ENCODE data around the gene CXCR2.
"Not testable (repeated sequence)": the region's sequence is repeated elsewhere in the genome, so short reads cannot be mapped to it uniquely, and the experiment has no call there.

Gene CXCR2

DNA sequence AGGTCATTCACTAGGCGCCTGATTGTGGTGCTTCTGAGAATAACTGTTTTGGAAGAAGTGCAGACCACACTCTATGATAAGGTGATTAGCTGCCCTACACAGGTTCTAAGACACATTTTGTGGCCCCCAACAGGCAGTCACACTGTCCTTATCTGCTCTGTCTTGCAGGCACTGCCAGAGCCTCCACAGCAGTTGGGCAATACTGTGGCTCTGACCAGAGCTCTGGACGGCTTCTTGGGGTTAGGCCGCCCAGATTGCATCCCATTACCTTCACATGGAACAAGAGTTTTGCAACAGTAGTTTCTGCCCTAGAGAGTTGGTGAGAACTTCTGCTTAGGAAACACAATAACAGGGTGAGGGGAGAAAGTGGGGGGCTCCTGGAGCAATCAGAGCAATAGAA, 34.1 kb upstream of the CXCR2 start:
- Histone ChIP-seq H3K36me3 (ENCODE audit: control insufficient read depth in 1 of 2, insufficient read depth in 2 of 2, low read length in 2 of 2) (no peaks in the 10 kb centered on the region), H3K9ac (ENCODE audit: low read depth in 1 of 2, low read length in 2 of 2) (no peak overlapping the region), H3K27ac (ENCODE audit: low read depth, low read length) (no peak overlapping the region), H3K4me3 (ENCODE audit: low read depth in 1 of 2, low read length in 2 of 2) (no peak overlapping the region), H3K9me3 (ENCODE audit: control insufficient read depth in 1 of 2, low read length in 2 of 2) (peaks cover 0 to under 1% of the 10 kb centered on the region in 2 donors), H3K4me1 (ENCODE audit: control insufficient read depth in 1 of 2, insufficient read depth in 2 of 2, low read length in 2 of 2) (no peaks in the 10 kb centered on the region), H3K27me3 (ENCODE audit: control insufficient read depth in 1 of 2, insufficient read depth in 2 of 2, low read length in 2 of 2) (no peaks in the 10 kb centered on the region)

DNA sequence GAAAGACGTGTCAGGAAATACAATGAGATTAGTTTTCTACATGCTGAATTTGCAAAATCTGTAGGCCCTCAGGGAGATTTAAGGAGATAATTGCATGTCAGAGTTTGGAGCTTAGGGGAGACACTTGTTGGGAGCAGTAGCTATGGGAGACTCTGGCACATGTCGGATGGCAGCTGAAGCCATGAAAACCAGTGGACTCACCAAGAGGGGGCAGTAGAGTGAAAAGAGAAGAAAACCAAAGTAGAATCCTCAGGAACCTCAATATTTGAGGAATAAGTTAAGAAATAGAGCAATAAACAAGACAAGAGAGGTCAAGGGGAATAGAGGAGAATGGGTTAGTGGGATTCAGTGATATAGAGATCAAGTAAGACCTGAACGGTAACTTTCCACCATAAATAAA, 31.9 kb upstream of the CXCR2 start:
- Histone ChIP-seq H3K4me1 (ENCODE audit: control insufficient read depth in 1 of 2, insufficient read depth in 2 of 2, low read length in 2 of 2) (no peaks in the 10 kb centered on the region), H3K36me3 (ENCODE audit: control insufficient read depth in 1 of 2, insufficient read depth in 2 of 2, low read length in 2 of 2) (no peaks in the 10 kb centered on the region), H3K9me3 (ENCODE audit: control insufficient read depth in 1 of 2, low read length in 2 of 2) (no peaks in the 10 kb centered on the region), H3K9ac (ENCODE audit: low read depth in 1 of 2, low read length in 2 of 2) (no peak overlapping the region), H3K27ac (ENCODE audit: low read depth, low read length) (no peak overlapping the region), H3K27me3 (ENCODE audit: control insufficient read depth in 1 of 2, insufficient read depth in 2 of 2, low read length in 2 of 2) (no peaks in the 10 kb centered on the region), H3K4me3 (ENCODE audit: low read depth in 1 of 2, low read length in 2 of 2) (no peak overlapping the region)

DNA sequence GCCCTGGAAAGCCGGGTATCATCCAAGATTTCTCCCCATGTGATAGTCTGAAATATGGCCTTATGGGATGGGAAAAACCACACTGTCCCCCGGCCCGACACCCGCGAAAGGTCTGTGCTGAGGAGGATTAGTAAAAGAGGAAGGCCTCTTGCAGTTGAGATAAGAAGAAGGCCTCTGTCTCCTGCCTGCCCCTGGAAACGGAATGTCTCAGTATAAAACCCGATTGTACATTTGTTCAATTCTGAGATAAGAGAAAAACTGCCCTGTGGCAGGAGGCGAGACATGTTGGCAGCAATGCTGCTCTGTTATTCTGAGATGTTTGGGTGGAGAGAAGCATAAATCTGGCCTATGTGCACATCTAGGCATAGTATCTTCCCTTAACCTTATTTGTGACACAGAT, 30.0 kb upstream of the CXCR2 start:
- H3K4me1 ChIP-seq (ENCODE audit: control insufficient read depth in 1 of 2, insufficient read depth in 2 of 2, low read length in 2 of 2) = no peaks in the 10 kb centered on the region
- H3K9ac ChIP-seq (ENCODE audit: low read depth in 1 of 2, low read length in 2 of 2) = no peak overlapping the region
- H3K36me3 ChIP-seq (ENCODE audit: control insufficient read depth in 1 of 2, insufficient read depth in 2 of 2, low read length in 2 of 2) = no peaks in the 10 kb centered on the region
- H3K4me3 ChIP-seq (ENCODE audit: low read depth in 1 of 2, low read length in 2 of 2) = no peak overlapping the region
- H3K27me3 ChIP-seq (ENCODE audit: control insufficient read depth in 1 of 2, insufficient read depth in 2 of 2, low read length in 2 of 2) = no peaks in the 10 kb centered on the region
- H3K9me3 ChIP-seq (ENCODE audit: control insufficient read depth in 1 of 2, low read length in 2 of 2) = no peaks in the 10 kb centered on the region
- H3K27ac ChIP-seq (ENCODE audit: low read depth, low read length) = no peak overlapping the region

DNA sequence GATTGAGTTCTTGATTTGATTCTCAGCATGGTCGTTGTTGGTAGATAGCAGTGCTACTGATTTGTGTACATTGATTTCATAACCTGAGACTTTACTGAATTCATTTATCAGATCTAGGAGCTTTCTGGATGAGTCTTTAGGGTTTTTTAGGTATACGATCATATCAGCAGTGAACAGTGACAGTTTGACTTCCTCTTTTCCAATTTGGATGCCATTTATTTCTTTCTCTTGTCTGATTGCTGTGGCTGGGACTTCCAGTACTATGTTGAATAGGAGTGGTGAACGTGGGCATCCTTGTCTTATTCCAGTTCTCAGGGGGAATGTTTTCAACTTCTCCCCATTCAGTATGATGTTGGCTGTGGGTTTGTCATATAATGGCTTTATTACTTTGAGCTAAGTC, 27.9 kb upstream of the CXCR2 start:
- H3K36me3 ChIP-seq (ENCODE audit: control insufficient read depth in 1 of 2, insufficient read depth in 2 of 2, low read length in 2 of 2) = no peaks in the 10 kb centered on the region
- H3K9me3 ChIP-seq (ENCODE audit: control insufficient read depth in 1 of 2, low read length in 2 of 2) = no peaks in the 10 kb centered on the region
- H3K4me1 ChIP-seq (ENCODE audit: control insufficient read depth in 1 of 2, insufficient read depth in 2 of 2, low read length in 2 of 2) = no peaks in the 10 kb centered on the region
- H3K27ac ChIP-seq (ENCODE audit: low read depth, low read length) = no peak overlapping the region
- H3K27me3 ChIP-seq (ENCODE audit: control insufficient read depth in 1 of 2, insufficient read depth in 2 of 2, low read length in 2 of 2) = no peaks in the 10 kb centered on the region
- no peak overlapping the region for H3K9ac ChIP-seq (ENCODE audit: low read depth in 1 of 2, low read length in 2 of 2)
- no peak overlapping the region for H3K4me3 ChIP-seq (ENCODE audit: low read depth in 1 of 2, low read length in 2 of 2)

DNA sequence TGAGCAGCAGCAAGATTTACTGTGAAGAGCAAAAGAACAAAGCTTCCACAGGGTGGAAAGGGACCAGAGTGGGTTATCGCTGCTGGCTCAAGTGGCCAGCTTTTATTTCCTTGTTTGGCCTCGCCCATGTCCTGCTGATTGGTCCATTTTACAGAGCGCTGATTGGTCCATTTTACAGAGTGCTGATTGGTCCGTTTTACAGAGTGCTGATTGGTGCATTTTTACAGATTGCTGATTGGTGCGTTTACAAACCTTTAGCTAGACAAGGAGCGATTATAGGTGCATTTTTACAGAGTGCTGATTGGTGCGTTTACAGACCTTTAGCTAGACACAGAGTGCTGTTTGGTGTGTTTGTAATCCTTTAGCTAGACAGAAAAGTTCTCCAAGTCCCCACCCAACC, 17.0 kb upstream of the CXCR2 start:
- H3K9me3 ChIP-seq (ENCODE audit: control insufficient read depth in 1 of 2, low read length in 2 of 2); H3K27me3 ChIP-seq (ENCODE audit: control insufficient read depth in 1 of 2, insufficient read depth in 2 of 2, low read length in 2 of 2); H3K9ac ChIP-seq (ENCODE audit: low read depth in 1 of 2, low read length in 2 of 2); H3K36me3 ChIP-seq (ENCODE audit: control insufficient read depth in 1 of 2, insufficient read depth in 2 of 2, low read length in 2 of 2); H3K4me1 ChIP-seq (ENCODE audit: control insufficient read depth in 1 of 2, insufficient read depth in 2 of 2, low read length in 2 of 2); H3K27ac ChIP-seq (ENCODE audit: low read depth, low read length); H3K4me3 ChIP-seq (ENCODE audit: low read depth in 1 of 2, low read length in 2 of 2): not testable (repeated sequence)

DNA sequence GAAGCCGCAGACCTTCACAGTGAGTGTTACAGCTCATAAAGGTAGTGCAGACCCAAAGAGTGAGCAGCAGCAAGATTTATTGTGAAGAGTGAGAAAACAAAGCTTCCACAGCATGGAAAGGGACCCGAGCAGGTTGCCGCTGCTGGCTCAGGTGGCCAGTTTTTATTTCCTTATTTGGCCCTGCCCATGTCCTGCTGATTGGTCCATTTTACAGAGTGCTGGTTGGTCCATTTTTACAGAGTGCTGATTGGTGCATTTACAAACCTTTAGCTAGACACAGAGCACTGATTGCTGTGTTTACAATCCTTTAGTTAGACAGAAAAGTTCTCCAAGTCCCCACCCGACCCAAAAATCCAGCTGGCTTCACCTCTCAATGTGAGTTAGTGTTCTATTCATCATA, 4.0 kb upstream of the CXCR2 start:
- not testable (repeated sequence) for H3K36me3 ChIP-seq (ENCODE audit: control insufficient read depth in 1 of 2, insufficient read depth in 2 of 2, low read length in 2 of 2); H3K27me3 ChIP-seq (ENCODE audit: control insufficient read depth in 1 of 2, insufficient read depth in 2 of 2, low read length in 2 of 2); H3K4me1 ChIP-seq (ENCODE audit: control insufficient read depth in 1 of 2, insufficient read depth in 2 of 2, low read length in 2 of 2); H3K9ac ChIP-seq (ENCODE audit: low read depth in 1 of 2, low read length in 2 of 2); H3K4me3 ChIP-seq (ENCODE audit: low read depth in 1 of 2, low read length in 2 of 2); H3K9me3 ChIP-seq (ENCODE audit: control insufficient read depth in 1 of 2, low read length in 2 of 2); H3K27ac ChIP-seq (ENCODE audit: low read depth, low read length)

DNA sequence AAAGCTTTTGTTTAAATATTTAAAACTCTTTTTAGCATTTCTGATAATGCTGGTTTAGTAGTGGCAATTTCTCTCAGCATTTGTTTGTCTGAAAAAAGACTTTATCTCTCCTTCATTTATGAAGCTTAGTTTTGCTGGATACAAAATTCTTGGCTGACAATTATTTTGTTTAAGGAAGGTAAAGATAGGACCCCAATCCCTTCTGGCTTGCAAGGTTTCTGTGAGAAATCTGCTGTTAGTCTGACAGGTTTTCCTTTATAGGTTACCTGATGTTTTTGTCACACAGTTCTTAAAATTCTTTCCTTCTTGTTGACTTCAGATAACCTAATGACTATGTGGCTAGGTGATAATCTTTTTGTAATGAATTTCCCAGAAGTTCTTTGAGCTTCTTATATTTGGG, 3.5 kb upstream of the CXCR2 start:
- H3K27ac ChIP-seq (ENCODE audit: low read depth, low read length); H3K4me1 ChIP-seq (ENCODE audit: control insufficient read depth in 1 of 2, insufficient read depth in 2 of 2, low read length in 2 of 2); H3K4me3 ChIP-seq (ENCODE audit: low read depth in 1 of 2, low read length in 2 of 2); H3K27me3 ChIP-seq (ENCODE audit: control insufficient read depth in 1 of 2, insufficient read depth in 2 of 2, low read length in 2 of 2); H3K36me3 ChIP-seq (ENCODE audit: control insufficient read depth in 1 of 2, insufficient read depth in 2 of 2, low read length in 2 of 2); H3K9ac ChIP-seq (ENCODE audit: low read depth in 1 of 2, low read length in 2 of 2); H3K9me3 ChIP-seq (ENCODE audit: control insufficient read depth in 1 of 2, low read length in 2 of 2): not testable (repeated sequence)

DNA sequence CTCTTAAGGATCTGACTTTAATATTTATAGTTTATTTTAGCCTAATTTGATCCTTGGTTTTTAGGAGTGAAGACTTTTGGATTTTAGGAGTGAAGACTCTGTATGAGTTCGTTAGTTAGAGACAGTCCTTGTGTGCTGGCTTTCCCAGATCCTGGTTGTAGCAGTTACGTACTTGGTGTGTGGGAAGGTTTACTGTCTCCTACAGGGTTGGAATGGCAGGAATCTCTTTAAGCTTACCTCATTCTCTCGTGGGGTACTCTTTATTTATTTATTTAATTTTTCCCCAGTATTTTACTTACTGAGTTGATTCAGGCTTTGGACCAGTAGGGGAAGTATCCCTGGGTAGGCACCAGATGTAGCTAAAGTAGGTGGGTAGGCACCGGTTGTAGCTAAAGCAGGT, 1.8 kb upstream of the CXCR2 start:
- no peaks in the 10 kb centered on the region for H3K36me3 ChIP-seq (ENCODE audit: control insufficient read depth in 1 of 2, insufficient read depth in 2 of 2, low read length in 2 of 2)
- H3K27me3 ChIP-seq (ENCODE audit: control insufficient read depth in 1 of 2, insufficient read depth in 2 of 2, low read length in 2 of 2) = peaks cover 0 to 5% of the 10 kb centered on the region in 2 donors
- H3K27ac ChIP-seq (ENCODE audit: low read depth, low read length) = no peak overlapping the region
- H3K4me3 ChIP-seq (ENCODE audit: low read depth in 1 of 2, low read length in 2 of 2) = no peak overlapping the region
- no peak overlapping the region for H3K9ac ChIP-seq (ENCODE audit: low read depth in 1 of 2, low read length in 2 of 2)
- peaks cover 0 to 5% of the 10 kb centered on the region in 2 donors for H3K9me3 ChIP-seq (ENCODE audit: control insufficient read depth in 1 of 2, low read length in 2 of 2)
- H3K4me1 ChIP-seq (ENCODE audit: control insufficient read depth in 1 of 2, insufficient read depth in 2 of 2, low read length in 2 of 2) = no peaks in the 10 kb centered on the region

DNA sequence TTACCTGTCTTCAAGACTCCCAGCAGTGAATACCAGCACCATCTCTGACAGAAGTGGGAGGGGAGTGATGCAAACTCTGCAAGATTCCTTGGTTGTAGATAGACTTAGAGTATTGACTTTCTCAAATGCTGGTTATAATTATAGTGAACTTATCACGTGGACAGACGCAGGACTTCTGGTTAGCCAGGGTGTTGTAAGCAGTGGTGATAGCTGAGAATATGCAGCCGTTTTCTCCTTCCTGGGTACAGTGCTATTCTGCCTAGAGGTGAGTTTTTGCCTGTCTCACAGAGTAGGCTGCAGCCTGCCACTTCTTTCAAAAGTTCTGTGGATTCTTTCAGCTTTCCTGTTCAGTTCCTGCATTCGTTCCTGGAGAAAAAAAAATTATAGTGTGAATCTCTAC, 733 bp upstream of the CXCR2 start:
- peaks cover 0 to 5% of the 10 kb centered on the region in 2 donors for H3K9me3 ChIP-seq (ENCODE audit: control insufficient read depth in 1 of 2, low read length in 2 of 2)
- no peaks in the 10 kb centered on the region for H3K4me1 ChIP-seq (ENCODE audit: control insufficient read depth in 1 of 2, insufficient read depth in 2 of 2, low read length in 2 of 2)
- no peak overlapping the region for H3K27ac ChIP-seq (ENCODE audit: low read depth, low read length)
- no peaks in the 10 kb centered on the region for H3K36me3 ChIP-seq (ENCODE audit: control insufficient read depth in 1 of 2, insufficient read depth in 2 of 2, low read length in 2 of 2)
- H3K4me3 ChIP-seq (ENCODE audit: low read depth in 1 of 2, low read length in 2 of 2) = no peak overlapping the region
- H3K27me3 ChIP-seq (ENCODE audit: control insufficient read depth in 1 of 2, insufficient read depth in 2 of 2, low read length in 2 of 2) = peaks cover 0 to 5% of the 10 kb centered on the region in 2 donors
- H3K9ac ChIP-seq (ENCODE audit: low read depth in 1 of 2, low read length in 2 of 2) = no peak overlapping the region

DNA sequence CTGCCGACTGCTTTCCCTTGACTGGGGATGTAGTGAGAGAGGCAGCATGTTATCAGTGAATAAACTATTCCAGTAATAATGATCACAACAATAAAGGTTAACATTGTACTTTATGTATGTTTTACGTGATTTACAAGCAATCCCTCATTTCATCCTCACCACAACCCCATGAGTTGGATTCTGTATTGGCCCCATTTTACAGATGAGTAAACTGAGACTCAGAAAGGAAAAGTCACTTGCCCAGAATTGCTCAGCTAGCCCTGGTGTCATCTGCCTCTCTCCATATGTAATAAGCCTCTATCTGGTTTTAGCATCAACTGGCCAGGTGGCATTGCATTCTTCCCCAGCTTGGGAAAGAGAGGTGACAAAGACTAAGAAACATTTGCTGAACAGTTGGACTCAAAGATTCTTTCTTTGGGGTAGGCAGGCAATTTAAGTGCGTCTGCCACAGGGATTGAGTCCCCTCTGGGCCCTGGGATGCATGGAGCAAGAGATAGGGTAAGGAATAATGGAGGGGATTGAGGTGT, 2.2 kb downstream of the CXCR2 start:
- H3K9ac ChIP-seq (ENCODE audit: low read depth in 1 of 2, low read length in 2 of 2) = no peak overlapping the region
- H3K4me1 ChIP-seq (ENCODE audit: control insufficient read depth in 1 of 2, insufficient read depth in 2 of 2, low read length in 2 of 2) = no peaks in the 10 kb centered on the region
- H3K4me3 ChIP-seq (ENCODE audit: low read depth in 1 of 2, low read length in 2 of 2) = no peak overlapping the region
- H3K27ac ChIP-seq (ENCODE audit: low read depth, low read length) = no peak overlapping the region
- peaks cover 0 to 5% of the 10 kb centered on the region in 2 donors for H3K27me3 ChIP-seq (ENCODE audit: control insufficient read depth in 1 of 2, insufficient read depth in 2 of 2, low read length in 2 of 2)
- no peaks in the 10 kb centered on the region for H3K36me3 ChIP-seq (ENCODE audit: control insufficient read depth in 1 of 2, insufficient read depth in 2 of 2, low read length in 2 of 2)
- no peaks in the 10 kb centered on the region for H3K9me3 ChIP-seq (ENCODE audit: control insufficient read depth in 1 of 2, low read length in 2 of 2)

DNA sequence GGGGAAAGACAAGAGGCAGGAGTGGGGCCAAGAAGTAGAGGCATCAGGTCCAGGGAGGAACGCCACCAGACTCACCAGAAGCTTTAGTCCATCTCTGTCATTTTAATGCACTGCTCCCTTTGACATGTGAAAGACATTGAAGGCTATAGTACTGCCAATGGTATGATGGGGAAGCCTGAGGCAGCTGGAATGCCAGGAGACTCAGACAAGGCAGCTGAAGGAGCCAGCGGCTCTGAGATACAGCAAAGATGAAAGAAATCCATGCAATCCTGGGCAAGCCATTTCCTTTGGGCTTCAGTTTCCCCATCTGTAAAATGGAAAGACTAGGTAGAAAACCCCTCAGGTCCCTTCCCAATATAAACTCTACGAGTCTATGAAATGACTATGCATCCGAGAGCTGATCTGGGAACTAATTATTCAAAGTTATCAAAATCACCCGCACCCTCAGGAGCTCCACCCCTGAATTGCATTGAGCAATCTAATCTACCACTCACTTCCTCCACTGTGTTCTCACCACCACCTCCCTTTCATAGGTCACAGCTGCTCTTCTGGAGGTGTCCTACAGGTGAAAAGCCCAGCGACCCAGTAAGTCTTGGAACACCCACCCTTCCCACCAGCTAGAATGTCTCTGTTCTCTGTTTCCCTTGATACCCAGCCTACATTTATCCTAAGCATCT, 3.1 kb downstream of the CXCR2 start:
- Histone ChIP-seq H3K4me1 (ENCODE audit: control insufficient read depth in 1 of 2, insufficient read depth in 2 of 2, low read length in 2 of 2) (no peaks in the 10 kb centered on the region), H3K27me3 (ENCODE audit: control insufficient read depth in 1 of 2, insufficient read depth in 2 of 2, low read length in 2 of 2) (peaks cover 0 to 5% of the 10 kb centered on the region in 2 donors), H3K9me3 (ENCODE audit: control insufficient read depth in 1 of 2, low read length in 2 of 2) (no peaks in the 10 kb centered on the region), H3K27ac (ENCODE audit: low read depth, low read length) (no peak overlapping the region), H3K4me3 (ENCODE audit: low read depth in 1 of 2, low read length in 2 of 2) (no peak overlapping the region), H3K9ac (ENCODE audit: low read depth in 1 of 2, low read length in 2 of 2) (no peak overlapping the region), H3K36me3 (ENCODE audit: control insufficient read depth in 1 of 2, insufficient read depth in 2 of 2, low read length in 2 of 2) (no peaks in the 10 kb centered on the region)

Measured in duodenal mucosa (tissue), 2 donors.